DND-41 (cell line): ENCODE measurements around the gene CCN5.

ENCODE experiments used
- EZH2 ChIP-seq: IDR thresholded peaks from 3 replicates; pipeline ENCODE4 v1.6.1; 2012; ENCODE audit warnings: borderline replicate concordance, low read depth, mild to moderate bottlenecking, moderate library complexity, low read length, inconsistent platforms; ENCODE audit not compliant: severe bottlenecking
- TF ChIP-seq, protein P1 (sequence below): IDR thresholded peaks from 2 replicates; pipeline ENCODE4 v1.5.1; 2012; ENCODE audit warnings: borderline replicate concordance, low read length, moderate library complexity, mild to moderate bottlenecking; ENCODE audit not compliant: poor library complexity, severe bottlenecking; ENCODE audit errors: extremely low read depth

DNA sequence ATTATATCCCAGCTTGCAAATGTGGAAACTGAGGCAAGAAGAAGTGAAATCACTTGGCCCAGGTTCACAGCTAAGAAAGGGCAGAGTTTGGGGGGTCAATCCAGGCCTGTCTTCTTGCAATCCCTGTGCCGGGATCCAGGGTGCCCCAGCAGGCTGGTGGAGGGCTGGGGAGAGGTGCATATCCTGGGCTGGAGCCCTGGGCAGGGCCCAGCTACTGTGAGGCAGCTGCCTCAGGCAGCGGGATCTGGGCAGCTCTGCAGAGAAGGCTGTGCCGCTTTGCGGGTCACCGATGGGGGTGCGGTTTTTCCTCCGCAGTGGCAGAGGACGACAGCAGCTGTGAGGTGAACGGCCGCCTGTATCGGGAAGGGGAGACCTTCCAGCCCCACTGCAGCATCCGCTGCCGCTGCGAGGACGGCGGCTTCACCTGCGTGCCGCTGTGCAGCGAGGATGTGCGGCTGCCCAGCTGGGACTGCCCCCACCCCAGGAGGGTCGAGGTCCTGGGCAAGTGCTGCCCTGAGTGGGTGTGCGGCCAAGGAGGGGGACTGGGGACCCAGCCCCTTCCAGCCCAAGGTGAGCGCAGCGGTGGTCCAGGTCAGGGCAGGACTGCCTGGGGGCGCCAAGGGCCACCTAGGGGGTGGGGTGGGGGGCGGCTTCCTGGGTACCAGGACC is 9.4 kb downstream of the CCN5 start:
- TF ChIP-seq, protein P1, sequence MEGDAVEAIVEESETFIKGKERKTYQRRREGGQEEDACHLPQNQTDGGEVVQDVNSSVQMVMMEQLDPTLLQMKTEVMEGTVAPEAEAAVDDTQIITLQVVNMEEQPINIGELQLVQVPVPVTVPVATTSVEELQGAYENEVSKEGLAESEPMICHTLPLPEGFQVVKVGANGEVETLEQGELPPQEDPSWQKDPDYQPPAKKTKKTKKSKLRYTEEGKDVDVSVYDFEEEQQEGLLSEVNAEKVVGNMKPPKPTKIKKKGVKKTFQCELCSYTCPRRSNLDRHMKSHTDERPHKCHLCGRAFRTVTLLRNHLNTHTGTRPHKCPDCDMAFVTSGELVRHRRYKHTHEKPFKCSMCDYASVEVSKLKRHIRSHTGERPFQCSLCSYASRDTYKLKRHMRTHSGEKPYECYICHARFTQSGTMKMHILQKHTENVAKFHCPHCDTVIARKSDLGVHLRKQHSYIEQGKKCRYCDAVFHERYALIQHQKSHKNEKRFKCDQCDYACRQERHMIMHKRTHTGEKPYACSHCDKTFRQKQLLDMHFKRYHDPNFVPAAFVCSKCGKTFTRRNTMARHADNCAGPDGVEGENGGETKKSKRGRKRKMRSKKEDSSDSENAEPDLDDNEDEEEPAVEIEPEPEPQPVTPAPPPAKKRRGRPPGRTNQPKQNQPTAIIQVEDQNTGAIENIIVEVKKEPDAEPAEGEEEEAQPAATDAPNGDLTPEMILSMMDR: no peak
- TF ChIP-seq EZH2: no peak
